RWPE2 (cell line): Measurements from ENCODE around the gene DNAH14.

Source experiments
- ATAC-seq: fragments of 200-7000 bp; cut with Tn5 transposase; 3 replicates; pipeline ENCODE4 v1.9.1; 2021; ENCODE audit warnings: low read depth
- DNase-seq: peaks from one replicate; pipeline ENCODE4 v3.0.0-alpha.2; 2020; ENCODE audit warnings: low spot score
- H3K27ac ChIP-seq: fragments of 450-650 bp; 2 replicates; pipeline ENCODE4 v1.5.1; 2017; ENCODE audit warnings: mild to moderate bottlenecking; ENCODE audit not compliant: poor library complexity, severe bottlenecking
- H3K27me3 ChIP-seq: fragments of 250-450 bp; sonication (Bioruptor Pico); 2 replicates; pipeline ENCODE4 v1.5.1; 2021; ENCODE audit warnings: mild to moderate bottlenecking, moderate library complexity; ENCODE audit not compliant: insufficient read depth, poor library complexity, severe bottlenecking
- H3K36me3 ChIP-seq: fragments of 250-450 bp; sonication (Bioruptor Pico); 2 replicates; pipeline ENCODE4 v1.5.1; 2020; ENCODE audit warnings: low read depth, mild to moderate bottlenecking, moderate library complexity
- H3K4me1 ChIP-seq: fragments of 250-450 bp; sonication (Bioruptor Pico); 2 replicates; pipeline ENCODE4 v1.5.1; 2021; ENCODE audit warnings: mild to moderate bottlenecking, moderate library complexity; ENCODE audit not compliant: insufficient read depth, poor library complexity, severe bottlenecking
- H3K4me3 ChIP-seq: fragments of 250-450 bp; sonication (Bioruptor Pico); 2 replicates; pipeline ENCODE4 v1.5.1; 2021; ENCODE audit warnings: mild to moderate bottlenecking, moderate library complexity; ENCODE audit not compliant: severe bottlenecking
- H3K9me3 ChIP-seq: fragments of 250-450 bp; sonication (Bioruptor Pico); 2 replicates; pipeline ENCODE4 v1.5.1; 2021; ENCODE audit warnings: mild to moderate bottlenecking, moderate library complexity; ENCODE audit not compliant: severe bottlenecking
- TF ChIP-seq, protein P1 (sequence below): fragments of 450-650 bp; IDR thresholded peaks from one replicate; pipeline ENCODE4 v1.5.1; 2017; ENCODE audit warnings: mild to moderate bottlenecking, moderate library complexity; ENCODE audit not compliant: poor library complexity, severe bottlenecking

The DNAH14 gene

DNA sequence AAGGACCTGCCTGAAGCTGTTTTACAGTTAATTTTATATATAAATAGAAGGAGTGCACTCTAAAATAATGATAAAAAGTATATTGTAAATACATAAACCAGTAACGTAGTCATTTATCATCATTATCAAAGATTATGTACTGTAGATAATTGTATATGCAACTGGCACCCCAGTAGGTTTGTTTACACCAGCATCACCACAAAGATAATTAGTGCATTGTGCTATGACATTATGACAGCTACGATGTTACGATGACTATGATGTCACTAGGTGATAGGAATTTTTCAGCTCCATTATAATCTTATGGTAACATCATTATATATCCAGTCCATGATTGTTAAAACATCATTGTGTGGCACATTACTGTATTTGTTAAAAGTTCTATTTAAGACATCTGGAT is 313.1 kb downstream of the DNAH14 start:
- Histone ChIP-seq H3K9me3 (no peaks in the 10 kb centered on the region), H3K4me3 (no peak overlapping the region), H3K27me3 (no peaks in the 10 kb centered on the region), H3K36me3 (no peaks in the 10 kb centered on the region), H3K27ac (no peak overlapping the region), H3K4me1 (no peaks in the 10 kb centered on the region)
- TF ChIP-seq, protein P1, sequence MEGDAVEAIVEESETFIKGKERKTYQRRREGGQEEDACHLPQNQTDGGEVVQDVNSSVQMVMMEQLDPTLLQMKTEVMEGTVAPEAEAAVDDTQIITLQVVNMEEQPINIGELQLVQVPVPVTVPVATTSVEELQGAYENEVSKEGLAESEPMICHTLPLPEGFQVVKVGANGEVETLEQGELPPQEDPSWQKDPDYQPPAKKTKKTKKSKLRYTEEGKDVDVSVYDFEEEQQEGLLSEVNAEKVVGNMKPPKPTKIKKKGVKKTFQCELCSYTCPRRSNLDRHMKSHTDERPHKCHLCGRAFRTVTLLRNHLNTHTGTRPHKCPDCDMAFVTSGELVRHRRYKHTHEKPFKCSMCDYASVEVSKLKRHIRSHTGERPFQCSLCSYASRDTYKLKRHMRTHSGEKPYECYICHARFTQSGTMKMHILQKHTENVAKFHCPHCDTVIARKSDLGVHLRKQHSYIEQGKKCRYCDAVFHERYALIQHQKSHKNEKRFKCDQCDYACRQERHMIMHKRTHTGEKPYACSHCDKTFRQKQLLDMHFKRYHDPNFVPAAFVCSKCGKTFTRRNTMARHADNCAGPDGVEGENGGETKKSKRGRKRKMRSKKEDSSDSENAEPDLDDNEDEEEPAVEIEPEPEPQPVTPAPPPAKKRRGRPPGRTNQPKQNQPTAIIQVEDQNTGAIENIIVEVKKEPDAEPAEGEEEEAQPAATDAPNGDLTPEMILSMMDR, result no peak
- no peak for ATAC-seq
- DNase-seq, result no peak

DNA sequence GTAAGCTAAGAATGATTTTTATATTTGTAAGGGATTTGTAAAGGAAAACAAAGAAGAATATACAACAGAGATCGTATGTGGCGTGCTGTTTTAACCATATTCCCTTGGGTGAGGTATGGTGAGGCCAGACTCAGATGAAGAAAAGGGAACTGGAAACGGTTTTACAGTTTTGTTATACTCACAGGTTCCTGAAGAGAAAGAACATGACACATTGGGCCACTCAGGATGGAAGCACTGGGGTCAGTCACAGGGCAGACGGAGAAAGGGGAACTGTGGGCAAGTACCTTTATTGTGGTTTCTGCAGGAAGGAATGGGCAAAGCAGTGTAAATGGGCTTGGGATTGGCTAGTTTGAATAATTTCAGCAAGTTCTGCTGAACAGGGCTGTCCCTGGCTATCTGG is 321.0 kb downstream of the DNAH14 start:
- ATAC-seq, result no peak
- no peaks in the 10 kb centered on the region for H3K9me3 ChIP-seq
- no peak overlapping the region for H3K4me3 ChIP-seq
- no peaks in the 10 kb centered on the region for H3K4me1 ChIP-seq
- H3K27ac ChIP-seq, result no peak overlapping the region
- H3K36me3 ChIP-seq, result no peaks in the 10 kb centered on the region
- H3K27me3 ChIP-seq, result no peaks in the 10 kb centered on the region
- TF ChIP-seq, protein P1, result no peak
- no peak for DNase-seq

DNA sequence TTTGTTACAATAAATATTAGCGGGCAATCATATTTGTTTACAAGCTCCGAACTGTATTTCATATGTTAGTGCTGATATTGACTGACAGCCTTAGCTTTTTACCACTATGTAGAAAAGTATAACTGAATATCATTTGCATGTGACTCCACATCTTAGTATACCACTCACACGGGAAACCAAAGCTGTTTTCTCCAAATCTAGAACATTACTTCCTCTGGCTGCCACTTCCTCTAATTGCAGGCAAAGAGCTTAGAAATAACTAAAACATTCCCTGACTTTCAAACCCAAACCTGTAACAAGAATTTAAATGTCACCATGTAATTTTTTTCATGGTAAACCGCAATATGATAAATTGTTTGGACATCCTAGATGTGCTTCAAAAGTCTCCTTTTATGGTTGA is 323.7 kb downstream of the DNAH14 start:
- Histone ChIP-seq H3K4me3 (no peak overlapping the region), H3K27ac (no peak overlapping the region), H3K4me1 (no peaks in the 10 kb centered on the region), H3K27me3 (no peaks in the 10 kb centered on the region), H3K9me3 (no peaks in the 10 kb centered on the region), H3K36me3 (no peaks in the 10 kb centered on the region)
- TF ChIP-seq, protein P1, result no peak
- ATAC-seq (no peak), DNase-seq (no peak)

DNA sequence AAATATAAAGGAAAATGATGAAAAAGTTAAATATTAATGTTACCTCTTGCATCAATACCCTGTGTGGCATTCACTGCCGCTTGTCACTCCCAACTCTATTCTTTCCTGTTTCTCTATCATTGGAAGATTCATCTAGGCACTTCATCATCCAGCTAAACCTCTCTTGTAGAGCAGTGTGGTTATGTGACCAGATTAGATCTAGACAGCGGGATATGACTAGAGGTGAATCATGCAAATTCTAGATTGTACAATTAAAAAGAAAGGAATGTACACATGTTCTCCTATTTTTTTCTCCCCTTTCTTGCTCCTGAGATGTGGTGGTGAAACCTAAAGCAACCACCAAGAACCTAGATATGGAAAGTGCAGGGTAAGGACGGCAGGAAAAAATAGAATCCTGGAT is 324.3 kb downstream of the DNAH14 start:
- no peaks in the 10 kb centered on the region for H3K36me3 ChIP-seq
- H3K27ac ChIP-seq, result no peak overlapping the region

DNA sequence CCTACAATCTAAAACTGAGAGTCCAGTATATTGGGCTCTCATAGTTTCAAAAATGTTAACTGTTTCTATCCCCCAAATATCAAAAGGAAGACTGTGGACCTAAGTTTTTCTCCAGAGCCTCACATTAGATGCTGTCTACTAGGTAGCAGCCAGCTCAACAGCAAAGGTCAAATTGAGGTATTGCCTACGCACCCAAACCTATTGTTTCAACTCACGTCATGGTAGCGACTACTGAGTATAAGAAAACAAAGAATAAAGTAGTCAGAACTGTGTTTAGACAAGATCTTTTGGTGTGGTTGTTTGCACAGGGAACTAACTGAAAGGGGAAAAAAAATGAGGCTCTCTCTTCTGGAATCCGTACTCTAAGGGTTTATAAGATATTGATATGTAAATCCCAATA is 325.2 kb downstream of the DNAH14 start:
- Histone ChIP-seq H3K9me3 (no peaks in the 10 kb centered on the region), H3K4me1 (no peaks in the 10 kb centered on the region), H3K4me3 (no peak overlapping the region), H3K36me3 (no peaks in the 10 kb centered on the region), H3K27ac (no peak overlapping the region), H3K27me3 (no peaks in the 10 kb centered on the region)
- no peak for ATAC-seq
- TF ChIP-seq, protein P1, result no peak
- DNase-seq, result no peak

More for the DNA sequence above, 324.3 kb downstream of the DNAH14 start:
- ATAC-seq (peak; percentile 77), DNase-seq (no peak)
- Histone ChIP-seq H3K4me3 (no peak overlapping the region), H3K4me1 (no peaks in the 10 kb centered on the region), H3K27me3 (no peaks in the 10 kb centered on the region), H3K9me3 (no peaks in the 10 kb centered on the region)
- TF ChIP-seq, protein P1, result no peak
